Measurements from ENCODE around the gene PGAM2. TPM values are rescaled to one million over a fixed set of nuclear protein-coding genes. Genes with fewer than 3 reads are reported as not detected.

The PGAM2 gene
- total RNA-seq, 2 experiments from 2014 or later, result not detected

DNA sequence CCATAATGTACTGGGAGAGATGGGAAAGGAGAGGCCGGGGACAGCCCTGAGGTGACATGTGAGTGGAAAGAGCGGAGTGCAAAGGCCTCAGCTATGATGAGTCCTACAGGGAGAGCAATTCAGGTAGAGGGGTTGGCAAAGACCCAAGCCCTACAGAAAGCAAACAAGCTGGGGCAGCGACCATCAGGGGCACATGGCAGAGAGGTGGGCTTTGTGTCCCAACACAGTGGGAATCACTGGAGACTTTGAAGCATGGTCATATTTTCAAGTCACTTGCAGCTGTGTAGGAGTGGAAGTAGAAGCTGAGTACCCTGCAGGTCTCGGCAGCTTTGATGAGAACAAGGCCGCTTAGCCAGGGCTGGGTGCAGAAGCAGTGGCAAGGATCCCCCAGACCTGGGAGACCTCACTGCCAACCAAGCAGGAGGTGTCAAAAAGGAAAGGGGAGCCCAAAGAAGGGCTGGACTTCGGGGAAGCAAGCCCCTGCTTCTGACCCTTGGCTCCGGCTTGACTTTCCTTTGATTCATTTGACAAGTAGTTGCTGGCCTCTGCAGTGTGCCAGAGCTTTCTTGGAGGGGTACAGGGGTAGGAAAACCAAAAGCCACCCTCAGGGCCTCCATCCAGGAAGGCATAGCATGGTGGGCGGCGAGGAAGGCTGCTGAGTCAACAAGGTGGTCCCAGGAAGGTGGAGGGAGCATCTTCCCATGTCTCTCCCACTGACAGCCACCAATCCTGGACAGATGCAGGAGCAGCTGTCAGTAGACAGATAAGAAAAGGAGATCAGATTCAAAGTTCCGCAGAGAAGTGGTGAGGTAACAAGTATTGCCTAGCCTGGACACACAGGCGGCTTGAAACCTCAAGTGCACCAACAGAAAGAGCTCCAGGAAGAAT, 1.9 kb upstream of the PGAM2 start:
- Mint-ChIP-seq H3K4me1 (peaks cover 26% of the 10 kb centered on the region), H3K4me3 (no peak overlapping the region), H3K27me3 (no peaks in the 10 kb centered on the region), H3K27ac (no peak overlapping the region), H3K9me3 (ENCODE audit: low read depth) (no peaks in the 10 kb centered on the region), H3K36me3 (ENCODE audit: low read depth) (peaks cover 6% of the 10 kb centered on the region)
- peak; percentile 5 for DNase-seq
- CTCF ChIA-PET, result interaction anchor here (0.6 to 0.7 kb wide), 3 partner anchors 9 to 19 kb away, joined by 3 to 4 read pairs (median 3); no protein-coding TSS in a partner anchor
- ATAC-seq, result no peak
- POLR2A ChIA-PET, result no interaction called here
- intact Hi-C loops (cut with DNase I, micrococcal nuclease), result no loop called here

DNA sequence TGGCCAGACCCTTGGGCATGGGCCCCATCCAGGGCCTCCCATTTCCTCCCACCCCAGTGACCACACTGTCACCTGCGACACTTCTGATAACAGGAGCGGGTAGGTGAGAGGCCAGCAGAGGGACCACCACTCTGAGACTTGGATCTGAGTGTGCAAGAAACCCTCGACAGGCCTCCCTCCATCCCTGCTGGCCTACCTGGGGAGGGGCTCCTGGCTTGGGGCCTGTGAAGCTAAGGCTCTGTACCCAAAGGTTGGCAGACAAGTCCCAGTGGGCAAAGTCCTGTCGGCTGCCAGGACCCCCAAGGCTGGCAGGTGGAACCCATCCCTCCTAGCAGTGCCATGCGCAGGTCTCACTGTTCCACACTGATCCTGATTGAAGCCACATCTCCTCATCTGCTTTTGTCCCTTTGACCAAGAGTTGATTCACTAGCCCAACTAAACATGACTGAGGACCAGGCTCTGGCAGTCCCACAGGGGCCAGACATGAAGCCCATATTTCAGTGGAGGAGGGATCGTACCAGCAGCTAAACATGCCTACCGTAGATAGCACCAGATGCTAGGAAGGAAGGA, 1.2 kb upstream of the PGAM2 start:
- Mint-ChIP-seq H3K27ac (no peak overlapping the region), H3K4me1 (peaks cover 26% of the 10 kb centered on the region), H3K27me3 (no peaks in the 10 kb centered on the region), H3K36me3 (ENCODE audit: low read depth) (peaks cover 2% of the 10 kb centered on the region), H3K9me3 (ENCODE audit: low read depth) (no peaks in the 10 kb centered on the region), H3K4me3 (no peak overlapping the region)
- ATAC-seq (peak; percentile 9), DNase-seq (peak; percentile 24)
- CTCF ChIA-PET, result interaction anchor here (0.6 to 0.7 kb wide), 2 partner anchors 20 to 79 kb away, joined by 3 read pairs; no protein-coding TSS in a partner anchor
- POLR2A ChIA-PET, result no interaction called here
- intact Hi-C loops (cut with DNase I, micrococcal nuclease), result no loop called here

DNA sequence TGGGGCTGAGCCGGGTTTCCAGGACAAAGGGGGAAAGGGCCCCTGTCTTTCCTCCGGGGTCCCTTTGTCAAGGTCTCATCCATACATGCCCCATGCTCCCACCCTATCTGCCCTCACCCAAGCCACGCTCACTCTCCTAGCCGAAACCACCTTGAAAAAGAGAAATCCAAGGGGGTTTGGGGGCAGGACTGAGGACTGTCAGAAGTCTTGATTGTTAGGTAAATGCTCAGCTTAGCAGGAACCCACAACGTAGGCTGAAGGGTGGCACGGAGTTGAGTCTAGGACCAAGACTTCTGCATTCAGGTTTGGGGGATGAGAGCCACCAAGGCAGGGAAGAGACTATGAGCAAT, 719 bp upstream of the PGAM2 start:
- no peak for DNase-seq
- intact Hi-C loops (cut with DNase I, micrococcal nuclease), result no loop called here
- peaks cover 4% of the 10 kb centered on the region for H3K36me3 Mint-ChIP-seq (ENCODE audit: low read depth)
- no peaks in the 10 kb centered on the region for H3K9me3 Mint-ChIP-seq (ENCODE audit: low read depth)
- peaks cover 26% of the 10 kb centered on the region for H3K4me1 Mint-ChIP-seq
- ChIA-PET POLR2A (no interaction called here), CTCF (interaction anchor here (0.6 kb wide), 2 partner anchors 78 to 147 kb away, joined by 3 to 4 read pairs; no protein-coding TSS in a partner anchor)
- H3K27ac Mint-ChIP-seq, result no peak overlapping the region
- ATAC-seq, result peak; percentile 19
- no peaks in the 10 kb centered on the region for H3K27me3 Mint-ChIP-seq
- H3K4me3 Mint-ChIP-seq, result no peak overlapping the region

DNA sequence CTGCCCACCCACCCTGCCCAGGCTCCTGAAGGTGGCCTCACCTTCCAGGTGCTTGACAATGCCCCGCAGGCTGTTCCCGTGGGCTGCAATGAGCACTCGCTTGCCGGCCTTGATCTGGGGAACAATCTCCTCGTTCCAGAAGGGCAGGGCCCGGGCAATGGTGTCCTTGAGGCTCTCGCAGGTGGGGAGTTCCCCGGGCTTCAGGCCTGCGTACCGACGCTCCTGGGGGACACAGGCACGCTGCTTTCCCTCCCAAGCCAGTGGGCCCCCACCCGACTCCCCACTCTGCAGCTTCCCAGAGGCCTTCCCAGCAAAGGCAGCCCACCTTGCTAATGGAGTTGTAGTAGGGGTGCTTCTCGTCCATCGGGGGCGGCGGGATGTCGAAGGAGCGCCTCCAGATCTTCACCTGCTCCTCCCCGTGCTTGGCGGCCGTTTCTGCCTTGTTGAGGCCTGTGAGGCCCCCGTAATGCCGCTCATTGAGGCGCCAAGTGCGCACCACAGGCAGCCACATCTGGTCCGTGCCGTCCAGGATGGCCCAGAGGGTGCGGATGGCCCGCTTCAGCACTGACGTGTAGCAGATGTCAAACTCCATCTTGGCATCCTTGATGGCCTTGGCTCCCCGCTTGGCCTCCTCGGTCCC, 456 bp downstream of the PGAM2 start:
- ChIA-PET POLR2A (no interaction called here), CTCF (no interaction called here)
- H3K27me3 Mint-ChIP-seq, result no peaks in the 10 kb centered on the region
- peaks cover 7% of the 10 kb centered on the region for H3K36me3 Mint-ChIP-seq (ENCODE audit: low read depth)
- ATAC-seq (no peak), DNase-seq (peak; percentile 19)
- H3K9me3 Mint-ChIP-seq (ENCODE audit: low read depth), result no peaks in the 10 kb centered on the region
- peaks cover 26% of the 10 kb centered on the region for H3K4me1 Mint-ChIP-seq
- intact Hi-C loops (cut with DNase I, micrococcal nuclease), result no loop called here
- no peak overlapping the region for H3K4me3 Mint-ChIP-seq
- H3K27ac Mint-ChIP-seq, result no peak overlapping the region

DNA sequence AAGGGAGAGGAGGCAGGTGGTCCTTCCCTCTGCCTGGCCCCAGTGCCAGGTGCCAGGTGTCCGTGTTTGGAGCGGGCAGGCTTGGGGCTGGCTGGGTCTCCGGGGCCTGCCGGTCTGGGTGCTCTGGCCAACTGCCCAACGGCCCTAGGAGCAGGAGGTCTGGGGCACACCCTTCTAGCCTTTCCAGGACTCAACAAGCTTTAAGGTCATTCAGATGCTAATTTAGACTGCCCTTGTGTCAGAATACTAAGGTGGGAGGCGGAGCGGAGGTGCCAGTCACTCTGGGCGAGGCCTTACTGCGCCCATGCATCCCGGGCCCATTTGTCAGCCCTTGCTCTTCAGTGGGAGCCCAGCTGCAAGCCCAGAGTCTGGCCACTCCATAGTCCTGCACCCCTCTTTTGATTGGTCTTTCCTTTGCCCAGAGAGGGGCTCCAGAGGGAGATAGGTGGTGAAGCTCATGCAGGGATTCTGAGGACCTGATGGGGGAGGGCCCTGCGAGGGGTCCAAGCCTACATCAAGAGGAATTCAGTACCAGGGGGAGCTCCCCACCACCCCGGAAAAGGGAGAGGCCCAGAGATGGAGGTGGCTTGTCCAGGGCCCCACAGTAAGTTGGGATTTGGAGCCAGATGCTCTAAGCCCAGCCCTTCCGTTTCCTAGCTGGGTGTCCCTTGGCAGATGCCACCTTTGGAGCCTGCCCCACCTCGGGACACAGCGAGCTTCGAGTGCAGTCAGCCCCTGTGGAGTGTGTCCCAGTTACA, 1.3 kb downstream of the PGAM2 start:
- Mint-ChIP-seq H3K4me3 (no peak overlapping the region), H3K36me3 (ENCODE audit: low read depth) (peaks cover 11% of the 10 kb centered on the region), H3K27me3 (no peaks in the 10 kb centered on the region), H3K27ac (no peak overlapping the region), H3K4me1 (peaks cover 26% of the 10 kb centered on the region), H3K9me3 (ENCODE audit: low read depth) (no peaks in the 10 kb centered on the region)
- ATAC-seq (no peak), DNase-seq (peak; percentile 5)
- intact Hi-C loops (cut with DNase I, micrococcal nuclease), result no loop called here
- ChIA-PET CTCF (no interaction called here), POLR2A (no interaction called here)

DNA sequence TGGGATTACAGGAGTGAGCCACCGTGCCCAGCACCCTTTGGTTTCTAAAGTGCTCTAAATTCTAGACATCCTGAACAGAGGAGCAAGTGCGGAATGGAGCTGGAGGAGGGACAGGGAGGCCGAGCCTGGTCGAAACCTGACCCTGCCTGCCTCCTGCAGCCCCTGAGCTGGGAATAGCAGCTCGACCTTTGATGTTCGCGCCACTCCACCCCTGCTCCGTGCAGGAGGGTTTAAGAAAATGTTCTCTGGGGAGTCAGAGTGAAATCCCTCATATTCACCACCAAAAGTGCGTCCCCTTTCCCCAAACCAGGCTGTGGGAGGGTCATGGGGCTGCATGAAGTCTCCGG, 1.8 kb downstream of the PGAM2 start:
- Mint-ChIP-seq H3K27ac (no peak overlapping the region), H3K36me3 (ENCODE audit: low read depth) (peaks cover 17% of the 10 kb centered on the region), H3K9me3 (ENCODE audit: low read depth) (no peaks in the 10 kb centered on the region), H3K4me1 (peaks cover 26% of the 10 kb centered on the region), H3K27me3 (no peaks in the 10 kb centered on the region), H3K4me3 (no peak overlapping the region)
- intact Hi-C loops (cut with DNase I, micrococcal nuclease), result no loop called here
- no peak for DNase-seq
- ChIA-PET CTCF (no interaction called here), POLR2A (no interaction called here)
- ATAC-seq, result no peak

DNA sequence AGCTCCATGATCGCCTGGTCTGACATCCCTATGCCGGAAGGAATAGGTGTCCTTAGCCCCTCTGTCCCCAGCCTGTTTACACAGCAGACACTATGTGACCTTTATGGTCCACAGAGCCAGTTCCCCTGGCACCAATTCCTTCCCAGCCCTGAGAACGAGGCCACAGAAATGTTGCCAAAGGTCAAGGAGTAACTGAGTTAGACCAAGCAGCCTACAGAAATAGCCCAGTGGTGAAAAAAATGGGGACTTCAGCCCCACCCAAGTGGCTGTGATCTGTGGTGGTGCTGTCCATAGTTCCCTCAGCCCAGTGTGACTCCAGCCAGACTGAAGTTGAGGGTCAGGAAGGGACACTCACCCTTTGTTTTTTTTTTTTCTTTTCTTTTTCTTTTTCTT, 2.5 kb downstream of the PGAM2 start:
- no peaks in the 10 kb centered on the region for H3K27me3 Mint-ChIP-seq
- peaks cover 23% of the 10 kb centered on the region for H3K36me3 Mint-ChIP-seq (ENCODE audit: low read depth)
- POLR2A ChIA-PET, result no interaction called here
- no peak overlapping the region for H3K4me3 Mint-ChIP-seq
- CTCF ChIA-PET, result no interaction called here
- DNase-seq (peak; percentile 6), ATAC-seq (no peak)
- no peaks in the 10 kb centered on the region for H3K9me3 Mint-ChIP-seq (ENCODE audit: low read depth)
- intact Hi-C loops (cut with DNase I, micrococcal nuclease), result no loop called here
- H3K4me1 Mint-ChIP-seq, result peaks cover 26% of the 10 kb centered on the region
- H3K27ac Mint-ChIP-seq, result no peak overlapping the region

DNA sequence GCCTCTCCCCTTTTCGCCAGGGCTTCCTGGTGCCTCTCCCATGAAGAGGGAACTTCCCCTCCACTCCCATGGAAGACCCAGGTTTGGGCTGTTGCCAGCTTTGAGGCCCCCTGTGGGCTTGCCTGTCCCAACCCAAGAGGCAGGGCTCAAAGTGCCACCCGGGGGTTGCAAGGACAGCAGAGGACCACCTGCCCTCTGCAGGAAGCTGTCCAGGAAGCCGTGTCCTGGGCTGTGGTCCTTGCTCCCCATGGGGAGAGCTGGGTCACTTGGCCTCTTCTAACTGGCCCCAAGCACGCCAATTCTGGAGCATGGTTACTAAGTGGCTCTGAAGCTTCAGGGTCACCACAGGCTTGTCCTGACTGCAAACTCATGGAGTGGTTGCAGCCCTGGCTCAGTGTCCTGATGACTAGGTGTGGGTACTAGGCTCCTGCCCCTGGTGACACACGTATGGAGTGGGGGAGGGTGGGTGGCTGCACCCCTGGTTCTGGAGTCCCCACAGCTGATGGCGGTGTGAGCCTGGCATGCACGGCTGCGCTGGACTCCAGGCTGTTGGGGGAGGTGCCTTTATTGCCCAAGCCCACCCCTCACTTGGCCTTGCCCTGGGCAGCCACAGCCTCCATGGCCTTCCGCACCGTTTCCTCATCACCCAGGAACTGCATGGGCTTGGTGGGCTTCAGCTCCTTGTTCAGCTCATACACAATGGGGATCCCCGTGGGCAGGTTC, 3.0 kb downstream of the PGAM2 start:
- no peaks in the 10 kb centered on the region for H3K9me3 Mint-ChIP-seq (ENCODE audit: low read depth)
- CTCF ChIA-PET, result no interaction called here
- no peaks in the 10 kb centered on the region for H3K27me3 Mint-ChIP-seq
- ATAC-seq (no peak), DNase-seq (peak; percentile 5)
- peaks cover 23% of the 10 kb centered on the region for H3K4me1 Mint-ChIP-seq
- H3K27ac Mint-ChIP-seq, result no peak overlapping the region
- H3K4me3 Mint-ChIP-seq, result no peak overlapping the region
- POLR2A ChIA-PET, result no interaction called here
- peaks cover 27% of the 10 kb centered on the region for H3K36me3 Mint-ChIP-seq (ENCODE audit: low read depth)
- intact Hi-C loops (cut with DNase I, micrococcal nuclease), result no loop called here

DNA sequence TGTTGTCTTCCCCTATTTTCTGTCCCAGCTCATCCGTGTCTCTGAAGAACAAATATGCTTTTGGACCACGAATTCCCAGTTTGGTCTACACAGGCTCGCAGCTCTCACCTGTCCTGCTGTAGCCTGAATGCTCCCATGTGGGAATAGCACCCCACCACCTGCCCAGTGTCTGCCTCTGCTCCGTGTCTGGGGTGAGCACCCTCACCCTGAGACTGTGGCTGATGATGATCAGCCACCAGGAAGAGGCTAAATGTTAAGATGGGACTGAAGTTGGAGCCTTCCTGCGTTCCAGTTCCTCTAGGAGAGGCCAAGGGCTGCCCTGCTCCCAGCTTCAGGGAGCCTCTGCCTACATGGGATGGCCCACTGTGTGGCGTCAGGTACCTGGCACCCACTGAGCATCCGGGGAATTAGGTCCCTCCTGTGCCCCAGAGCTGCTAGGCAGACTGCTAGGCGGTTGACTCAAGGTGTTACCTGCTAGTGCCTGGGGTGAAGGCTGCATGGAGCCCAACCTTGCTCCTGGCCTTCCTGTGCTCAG, 3.7 kb downstream of the PGAM2 start:
- CTCF ChIA-PET, result no interaction called here
- no peaks in the 10 kb centered on the region for H3K27me3 Mint-ChIP-seq

DNA sequence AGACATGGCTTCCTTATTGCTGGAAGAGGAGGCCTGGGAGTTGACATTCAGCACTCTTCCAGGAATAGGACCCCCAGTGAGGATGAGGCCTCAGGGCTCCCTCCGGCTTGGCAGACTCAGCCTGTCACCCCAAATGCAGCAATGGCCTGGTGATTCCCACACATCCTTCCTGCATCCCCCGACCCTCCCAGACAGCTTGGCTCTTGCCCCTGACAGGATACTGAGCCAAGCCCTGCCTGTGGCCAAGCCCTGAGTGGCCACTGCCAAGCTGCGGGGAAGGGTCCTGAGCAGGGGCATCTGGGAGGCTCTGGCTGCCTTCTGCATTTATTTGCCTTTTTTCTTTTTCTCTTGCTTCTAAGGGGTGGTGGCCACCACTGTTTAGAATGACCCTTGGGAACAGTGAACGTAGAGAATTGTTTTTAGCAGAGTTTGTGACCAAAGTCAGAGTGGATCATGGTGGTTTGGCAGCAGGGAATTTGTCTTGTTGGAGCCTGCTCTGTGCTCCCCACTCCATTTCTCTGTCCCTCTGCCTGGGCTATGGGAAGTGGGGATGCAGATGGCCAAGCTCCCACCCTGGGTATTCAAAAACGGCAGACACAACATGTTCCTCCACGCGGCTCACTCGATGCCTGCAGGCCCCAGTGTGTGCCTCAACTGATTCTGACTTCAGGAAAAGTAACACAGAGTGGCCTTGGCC, 4.3 kb downstream of the PGAM2 start:
- Mint-ChIP-seq H3K27ac (no peak overlapping the region), H3K4me3 (no peak overlapping the region), H3K27me3 (no peaks in the 10 kb centered on the region), H3K4me1 (peaks cover 16% of the 10 kb centered on the region), H3K9me3 (ENCODE audit: low read depth) (no peaks in the 10 kb centered on the region), H3K36me3 (ENCODE audit: low read depth) (peaks cover 33% of the 10 kb centered on the region)
- ATAC-seq (no peak), DNase-seq (peak; percentile 4)
- POLR2A ChIA-PET, result no interaction called here
- intact Hi-C loops (cut with DNase I, micrococcal nuclease), result no loop called here
- CTCF ChIA-PET, result no interaction called here

More for the DNA sequence above, 3.7 kb downstream of the PGAM2 start:
- Mint-ChIP-seq H3K4me3 (no peak overlapping the region), H3K27ac (no peak overlapping the region), H3K9me3 (ENCODE audit: low read depth) (no peaks in the 10 kb centered on the region), H3K36me3 (ENCODE audit: low read depth) (peaks cover 28% of the 10 kb centered on the region), H3K4me1 (peaks cover 18% of the 10 kb centered on the region)
- POLR2A ChIA-PET, result no interaction called here
- ATAC-seq (no peak), DNase-seq (peak; percentile 0)
- intact Hi-C loops (cut with DNase I, micrococcal nuclease), result no loop called here
